Measurements from ENCODE around the gene MRPS6.
A peak's percentile ranks its signal among the peaks of the same experiment; 100 is the strongest.

The MRPS6 gene

GRCh38 chr21:34073032-34073748, at the start of gene MRPS6, which contains the start of gene SLC5A3:
Gene MRPS6 (plus strand): TSS chr21:34073578. CDS start chr21:34073701, 123 bp downstream.
Gene SLC5A3 (plus strand): TSS chr21:34073578. CDS start chr21:34095199, 21,621 bp downstream.
- DNase-seq (ENCODE audit: low read depth), result peak; percentile 44

GRCh38 chr21:34023691-34024373, 49.5 kb upstream of the MRPS6 start:
- DNase-seq (ENCODE audit: low read depth), result no peak

GRCh38 chr21:34024374-34024693, 49.0 kb upstream of the MRPS6 start:
- DNase-seq (ENCODE audit: low read depth), result no peak

DNA sequence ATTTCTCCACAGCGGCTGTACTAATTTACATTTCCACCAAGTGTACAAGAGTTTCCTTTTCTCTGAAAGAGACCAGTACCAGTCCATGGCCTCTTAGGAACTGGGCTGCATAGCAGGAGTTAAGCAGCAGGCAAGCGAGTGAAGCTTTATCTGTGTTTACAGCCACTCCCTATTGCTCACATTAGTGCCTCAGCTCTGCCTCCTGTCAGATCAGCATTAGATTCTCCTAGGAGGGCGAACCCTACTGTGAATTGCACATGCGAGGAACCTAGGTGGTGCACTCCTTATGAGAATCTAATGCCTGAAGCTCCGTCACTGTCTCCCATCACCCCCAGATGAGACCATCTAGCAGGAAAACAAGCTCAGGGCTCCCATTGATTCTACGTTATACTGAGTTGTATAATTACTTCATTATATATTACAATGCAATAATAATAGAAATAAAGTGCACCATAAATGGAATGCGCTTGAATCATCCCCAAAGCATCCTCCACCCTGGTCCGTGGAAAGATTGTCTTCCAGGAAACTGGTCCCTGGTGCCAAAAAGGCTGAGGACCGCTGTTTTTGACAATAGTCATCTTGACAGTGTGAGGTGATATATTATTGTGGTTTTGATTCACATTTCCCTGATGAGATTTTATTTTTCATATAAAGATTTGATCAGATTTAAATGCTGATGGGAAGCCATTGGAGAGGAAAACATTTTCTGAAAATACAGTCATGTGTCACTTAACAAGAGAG, 45.5 kb upstream of the MRPS6 start:
- no peak for DNase-seq (ENCODE audit: low read depth)

DNA sequence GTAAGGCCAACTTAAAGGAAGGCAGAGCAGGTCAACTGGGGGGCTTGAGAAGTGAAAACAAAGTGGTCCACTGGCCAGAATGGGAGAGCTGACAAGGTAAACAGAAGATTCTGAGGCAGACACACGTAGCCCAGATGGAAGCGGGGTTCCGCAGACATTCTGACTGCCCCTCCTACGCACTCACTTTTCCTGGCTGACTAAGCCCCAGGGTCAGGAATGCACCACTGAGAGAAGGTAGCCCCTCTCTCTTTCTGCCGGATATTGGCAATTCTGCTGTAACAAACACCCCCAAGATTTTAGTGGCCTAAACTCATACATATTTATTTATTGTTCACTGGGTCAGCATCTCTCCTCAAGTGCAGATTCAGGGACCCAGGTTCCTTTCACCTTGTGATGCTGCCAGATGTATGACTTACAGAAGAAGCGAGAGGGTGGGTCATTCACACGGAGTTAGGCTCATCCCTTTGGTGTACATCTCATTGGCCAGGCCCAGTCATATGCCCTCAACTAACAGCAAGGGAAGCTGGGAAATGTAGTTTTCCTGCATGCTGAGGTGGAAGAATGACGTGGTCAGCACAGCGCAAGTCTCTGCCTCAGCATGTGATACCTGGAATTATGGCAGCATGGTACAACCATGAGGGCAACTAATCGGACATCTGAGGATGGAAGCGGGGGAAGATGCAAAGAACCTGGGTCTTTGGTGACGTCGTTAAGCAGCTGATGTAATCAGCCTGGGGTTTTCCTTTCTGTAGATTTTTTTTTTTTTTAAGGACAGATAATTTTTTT, 43.4 kb upstream of the MRPS6 start:
- no peak for DNase-seq (ENCODE audit: low read depth)

DNA sequence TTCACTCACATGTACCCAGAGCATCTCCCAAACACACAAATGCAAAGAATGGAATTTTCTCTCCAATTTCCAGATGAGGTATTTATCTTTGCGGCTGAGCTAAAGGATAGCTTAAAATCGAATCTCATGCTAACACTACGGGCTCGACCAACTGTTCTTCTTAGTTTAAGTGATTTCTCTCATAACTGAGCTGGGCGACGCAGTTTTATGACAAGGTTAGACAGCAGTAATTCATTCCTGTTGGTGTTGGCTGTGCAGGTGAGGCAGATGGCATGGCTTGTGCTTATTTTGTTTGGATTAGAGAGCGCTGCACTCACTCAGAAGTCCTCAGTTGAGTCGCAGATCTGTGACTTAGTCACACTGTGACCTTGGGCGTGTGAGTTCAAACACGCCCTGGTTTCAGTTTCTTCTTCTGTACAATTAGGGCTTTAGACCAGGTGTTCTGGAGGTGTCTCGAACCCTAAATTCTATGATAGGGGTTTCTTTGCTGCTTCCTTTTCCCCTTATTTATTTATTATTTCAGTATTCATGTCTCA, 41.5 kb upstream of the MRPS6 start:
- no peak for DNase-seq (ENCODE audit: low read depth)

DNA sequence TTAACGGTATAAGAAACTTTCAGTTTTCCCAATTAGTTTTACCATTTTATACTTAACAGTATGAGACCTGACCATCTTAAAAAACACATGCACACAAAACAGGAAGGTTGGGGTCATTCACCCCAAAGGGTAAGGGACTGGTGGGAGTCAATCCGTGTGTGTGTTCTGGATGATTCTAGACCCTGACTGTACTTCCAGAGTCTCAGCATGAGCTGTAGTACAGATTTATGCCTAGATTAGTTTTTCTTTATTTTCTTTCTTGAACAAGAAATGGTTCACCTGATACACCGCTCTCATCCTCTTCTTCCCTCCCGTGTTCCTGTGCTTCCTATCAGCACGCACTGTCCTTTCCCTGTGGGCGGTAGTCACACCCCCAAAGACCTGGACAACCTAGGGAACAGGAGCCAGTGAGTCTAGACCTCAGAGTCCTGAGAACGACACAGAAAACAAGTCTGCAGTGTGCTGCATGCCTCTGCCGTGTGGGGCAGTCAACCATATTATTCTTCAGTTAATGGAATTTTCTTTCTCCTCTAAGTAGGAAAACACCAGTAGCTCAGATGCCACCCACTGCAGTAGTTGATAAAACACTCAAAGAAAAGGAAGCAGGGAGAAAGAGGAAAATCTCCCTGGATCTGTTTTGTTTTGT, 38.9 kb upstream of the MRPS6 start:
- no peak for DNase-seq (ENCODE audit: low read depth)

- no peak for DNase-seq (ENCODE audit: low read depth)
Observed at GRCh38 chr21:34035619-34036354, 37.6 kb upstream of the MRPS6 start.

GRCh38 chr21:34037009-34037795, 36.2 kb upstream of the MRPS6 start:
- DNase-seq (ENCODE audit: low read depth), result no peak

- no peak for DNase-seq (ENCODE audit: low read depth)
Observed at GRCh38 chr21:34039678-34040382, 33.5 kb upstream of the MRPS6 start.

DNA sequence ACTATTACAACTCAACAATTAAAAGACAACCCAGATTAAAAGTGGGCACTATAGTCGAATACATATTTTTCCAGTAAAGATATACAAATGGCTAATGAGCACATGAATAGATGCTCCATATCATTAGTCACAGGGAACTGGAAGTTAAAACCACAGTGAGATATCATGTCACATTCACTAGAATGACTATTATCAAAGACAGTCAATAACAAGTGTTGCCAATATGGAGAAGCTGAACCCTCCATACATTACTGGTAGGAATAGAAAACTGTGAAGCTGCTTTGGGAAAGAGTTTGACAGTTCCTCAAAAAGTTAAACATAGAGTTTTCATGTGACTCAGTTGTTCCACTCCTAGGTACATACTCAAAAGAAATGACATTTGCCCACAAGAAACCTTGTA, 30.6 kb upstream of the MRPS6 start:
- no peak for DNase-seq (ENCODE audit: low read depth)

- DNase-seq (ENCODE audit: low read depth), result no peak
Observed at GRCh38 chr21:34043333-34043732, 30.0 kb upstream of the MRPS6 start.

DNA sequence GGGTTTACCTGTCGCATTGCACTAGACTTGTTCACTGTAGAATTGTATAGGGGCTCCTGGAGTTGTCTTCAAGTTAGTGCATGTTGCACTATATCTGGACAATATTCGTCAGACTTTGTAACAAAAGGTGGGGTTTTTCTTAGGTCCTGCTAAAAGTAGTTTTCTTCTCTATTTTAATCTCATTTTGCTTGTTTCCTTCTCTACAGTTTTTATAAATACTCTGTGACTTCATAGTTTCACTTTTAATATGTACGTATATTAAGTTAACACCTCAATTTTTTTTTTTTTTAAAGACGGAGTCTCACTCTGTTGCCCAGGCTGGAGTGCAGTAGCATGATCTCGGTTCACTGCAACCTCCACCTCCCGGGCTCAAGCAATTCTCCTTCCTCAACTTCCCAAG, 26.5 kb upstream of the MRPS6 start:
- no peak for DNase-seq (ENCODE audit: low read depth)

- DNase-seq (ENCODE audit: low read depth), result no peak
Observed at GRCh38 chr21:34047835-34048234, 25.5 kb upstream of the MRPS6 start.

DNA sequence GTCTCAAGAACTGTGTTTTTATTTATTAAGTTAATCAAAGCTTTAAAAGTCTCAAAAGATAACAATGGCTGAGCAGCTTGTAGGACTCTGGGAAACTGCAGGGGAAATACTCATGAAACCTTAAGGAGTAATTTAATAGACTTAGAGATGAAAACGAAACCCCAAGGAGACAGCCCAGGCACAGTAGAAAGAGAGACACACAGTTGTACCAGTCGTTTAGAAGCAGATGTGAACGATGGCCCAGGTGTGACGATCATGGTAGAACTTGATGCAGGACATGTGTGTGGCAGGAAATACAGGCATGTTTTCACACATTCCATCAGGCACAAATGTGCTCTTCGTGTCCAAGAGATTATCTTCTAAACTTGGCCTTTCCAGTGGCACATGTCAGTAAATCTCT, 21.2 kb upstream of the MRPS6 start:
- DNase-seq (ENCODE audit: low read depth), result no peak

- no peak for DNase-seq (ENCODE audit: low read depth)
Observed at GRCh38 chr21:34054259-34054658, 19.1 kb upstream of the MRPS6 start.

- no peak for DNase-seq (ENCODE audit: low read depth)
Observed at GRCh38 chr21:34055615-34056014, 17.8 kb upstream of the MRPS6 start.

- DNase-seq (ENCODE audit: low read depth), result no peak
Observed at GRCh38 chr21:34061983-34062382, 11.4 kb upstream of the MRPS6 start.

DNA sequence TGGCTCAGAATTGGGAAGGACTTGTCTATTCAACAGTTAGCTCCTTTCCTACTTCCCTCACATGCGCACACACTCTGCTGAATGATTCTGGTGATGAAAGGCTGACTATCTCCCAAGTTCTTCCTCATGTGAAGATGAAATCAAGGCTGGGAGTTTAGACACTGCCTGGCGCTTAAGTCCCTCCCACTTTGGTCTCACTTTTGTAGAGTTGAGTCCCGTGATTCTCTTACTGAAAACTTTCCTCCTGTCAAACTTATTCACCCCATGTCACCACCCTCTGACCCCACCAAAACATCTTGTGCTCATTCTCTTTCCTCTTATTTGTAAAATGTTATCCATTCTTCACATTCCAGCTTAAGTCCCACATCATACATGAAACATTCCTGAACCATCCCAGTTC, 8.4 kb upstream of the MRPS6 start:
- DNase-seq (ENCODE audit: low read depth), result no peak
